Right hindlimb (tissue), 1 donor: Measurements from ENCODE around the gene ATP6V0A4.

Experiments used
- DNase-seq: peaks from one replicate; pipeline ENCODE4 v3.0.0-alpha.2; 2018

Gene ATP6V0A4

DNA sequence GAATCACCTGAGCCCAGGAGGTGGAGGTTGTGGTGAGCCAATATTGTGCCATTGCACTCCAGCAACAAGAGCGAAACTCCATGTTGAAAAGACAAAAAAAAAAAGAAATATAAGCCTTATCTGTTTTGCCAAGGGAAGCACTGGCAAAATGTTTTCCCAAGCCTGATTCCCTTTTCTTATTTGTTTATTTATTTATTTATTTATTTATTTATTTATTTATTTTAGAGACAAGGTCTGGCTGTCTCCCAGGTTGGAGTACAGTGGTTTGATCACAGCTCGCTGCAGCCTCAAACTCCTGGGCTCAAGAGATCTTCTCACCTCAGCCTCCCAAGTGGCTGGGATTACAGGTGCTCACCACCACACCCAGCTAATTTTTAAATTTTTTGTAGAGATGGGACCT lies 141.0 kb downstream of the ATP6V0A4 start:
- no peak for DNase-seq
